IPS DF 6.9 (cell line): ENCODE measurements around the gene TMEM187.
A peak's percentile ranks its signal among the peaks of the same experiment; 100 is the strongest.

ENCODE experiments used
- DNase-seq: peaks from one replicate; pipeline ENCODE4 v3.0.0-alpha.2; 2013; ENCODE audit warnings: low read depth, low spot score
- H3K27ac ChIP-seq: one replicate; pipeline ENCODE4 v1.5.1; 2013; ENCODE audit warnings: low read length, control low read depth
- H3K27me3 ChIP-seq: 2 replicates; pipeline ENCODE4 v1.6.1; 2013; ENCODE audit warnings: mild to moderate bottlenecking, low read length; ENCODE audit not compliant: control insufficient read depth, insufficient read depth
- H3K36me3 ChIP-seq: 2 replicates; pipeline ENCODE4 v1.6.1; 2013; ENCODE audit warnings: low read length; ENCODE audit not compliant: control insufficient read depth, insufficient read depth
- H3K4me1 ChIP-seq: 2 replicates; pipeline ENCODE4 v1.6.1; 2013; ENCODE audit warnings: low read length; ENCODE audit not compliant: control insufficient read depth, insufficient read depth
- H3K4me3 ChIP-seq: 2 replicates; pipeline ENCODE4 v1.5.1; 2013; ENCODE audit warnings: mild to moderate bottlenecking, low read length
- H3K9me3 ChIP-seq: 2 replicates; pipeline ENCODE4 v1.6.1; 2013; ENCODE audit warnings: low read length, inconsistent platforms; ENCODE audit not compliant: control insufficient read depth, insufficient read depth
- whole genome bisulfite sequencing: extraction: QIAGEN DNeasy Blood & Tissue Kit; methylation state at CpG from one replicate; pipeline ENCODE4 v1.1.7; 2013; ENCODE audit warnings: mixed read lengths, missing lambda C conversion rate; ENCODE audit not compliant: insufficient read length, insufficient coverage; 5-methylcytosine and 5-hydroxymethylcytosine counted together

TMEM187 gene

DNA sequence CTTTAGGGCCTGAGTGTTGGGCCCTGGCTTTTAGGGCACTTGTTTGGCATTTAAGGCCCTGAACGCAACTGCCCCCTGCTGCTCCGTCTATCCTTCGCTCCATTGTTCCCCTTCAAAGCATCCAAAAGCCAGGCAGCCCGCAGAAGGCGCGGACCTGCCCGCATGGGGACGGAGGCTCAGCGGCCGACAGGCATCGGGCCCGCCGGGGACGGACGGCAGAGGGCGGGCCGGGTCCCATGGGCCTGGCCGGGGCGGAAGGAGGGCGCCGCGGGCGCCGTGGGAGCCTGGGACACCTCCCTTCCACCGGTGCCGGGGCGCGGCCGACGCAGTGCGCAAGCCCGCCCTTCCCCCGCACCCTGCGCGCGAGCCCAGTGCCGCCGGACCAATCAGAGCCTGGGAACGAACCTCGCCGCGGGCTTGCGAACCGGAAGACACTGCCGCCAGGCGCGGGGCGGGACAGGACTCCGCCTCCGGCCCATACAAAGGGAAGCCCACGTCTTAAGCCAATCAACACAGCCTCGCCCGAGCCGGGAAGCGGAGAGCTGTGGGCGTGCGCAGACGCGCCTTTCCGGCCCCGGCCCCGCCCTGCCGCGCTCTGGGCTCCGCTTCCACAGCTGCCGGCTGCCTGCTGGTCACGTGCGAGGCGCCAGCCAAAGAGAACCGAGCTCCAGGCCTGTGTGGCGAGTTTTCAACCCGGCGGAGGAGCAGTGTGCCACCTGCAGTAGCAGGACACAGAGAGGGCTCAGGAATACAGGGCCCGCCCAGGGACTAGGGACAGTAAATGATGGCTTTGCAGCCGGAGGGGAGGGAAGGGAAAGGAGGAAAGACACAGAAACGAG, 44.4 kb upstream of the TMEM187 start:
- peak overlapping the region; percentile 68; the same call in 1 of the 2 replicates for H3K4me3 ChIP-seq
- 0 out of 2 replicates have a peak, but pooled peaks cover 1% of the 10 kb centered on the region for H3K4me1 ChIP-seq
- WGBS: no CpG with 5 or more reads among the region's 76 CpGs
- peak; percentile 79 for DNase-seq
- peaks cover 14% of the 10 kb centered on the region for H3K36me3 ChIP-seq
- no peaks in the 10 kb centered on the region for H3K9me3 ChIP-seq
- H3K27ac ChIP-seq: no peak overlapping the region
- no peaks in the 10 kb centered on the region for H3K27me3 ChIP-seq

DNA sequence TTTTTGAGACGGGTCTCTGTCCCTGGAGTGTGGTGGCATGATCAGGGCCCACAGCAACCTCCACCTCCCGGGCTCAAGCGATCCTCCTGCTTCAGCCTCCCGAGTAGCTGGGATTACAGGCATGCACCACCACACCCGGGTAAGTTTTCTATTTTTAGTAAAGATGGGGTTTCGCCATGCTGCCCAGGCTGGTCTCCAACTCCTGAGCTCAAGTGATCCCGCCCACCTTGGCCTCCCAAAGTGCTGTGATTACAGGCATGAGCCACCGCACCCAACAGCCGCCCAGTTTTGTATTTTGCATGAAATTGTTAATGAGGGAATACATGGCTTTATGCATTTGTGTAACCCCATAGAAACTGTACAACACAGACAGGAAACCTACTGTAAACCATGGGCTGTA, 43.7 kb upstream of the TMEM187 start:
- 0 out of 2 replicates have a peak, but pooled peaks cover 1% of the 10 kb centered on the region for H3K4me1 ChIP-seq

DNA sequence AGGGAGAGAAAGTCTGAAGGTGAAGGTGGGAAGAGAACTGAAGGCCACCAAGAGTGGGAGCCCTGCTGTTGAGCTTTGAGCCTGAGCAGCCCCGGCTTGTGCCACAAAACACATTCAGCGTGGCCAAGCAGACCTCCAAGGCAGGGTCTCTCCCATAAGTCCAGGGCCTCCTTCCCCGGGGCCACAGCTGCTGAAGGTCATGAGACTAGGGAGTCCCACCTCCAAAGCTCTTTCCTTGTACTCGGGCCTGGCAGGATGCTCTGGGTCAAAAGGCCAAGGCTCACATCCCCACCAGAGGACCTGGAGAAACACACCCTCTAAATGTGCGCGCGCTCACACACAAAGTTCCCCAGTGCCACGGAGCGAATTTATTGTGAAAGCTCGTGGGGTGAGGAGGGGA, 43.0 kb upstream of the TMEM187 start:
- Histone ChIP-seq H3K36me3 (peaks cover 14% of the 10 kb centered on the region), H3K27ac (no peak overlapping the region), H3K9me3 (no peaks in the 10 kb centered on the region), H3K4me3 (no peak overlapping the region), H3K4me1 (0 out of 2 replicates have a peak, but pooled peaks cover 1% of the 10 kb centered on the region), H3K27me3 (no peaks in the 10 kb centered on the region)
- no peak for DNase-seq
- no CpG with 5 or more reads among the region's 10 CpGs for WGBS

More for the DNA sequence above, 43.7 kb upstream of the TMEM187 start:
- WGBS: no CpG with 5 or more reads among the region's 9 CpGs
- H3K27me3 ChIP-seq: no peaks in the 10 kb centered on the region
- H3K36me3 ChIP-seq: peaks cover 14% of the 10 kb centered on the region
- no peak for DNase-seq
- H3K4me3 ChIP-seq: no peak overlapping the region
- no peaks in the 10 kb centered on the region for H3K9me3 ChIP-seq
- no peak overlapping the region for H3K27ac ChIP-seq

DNA sequence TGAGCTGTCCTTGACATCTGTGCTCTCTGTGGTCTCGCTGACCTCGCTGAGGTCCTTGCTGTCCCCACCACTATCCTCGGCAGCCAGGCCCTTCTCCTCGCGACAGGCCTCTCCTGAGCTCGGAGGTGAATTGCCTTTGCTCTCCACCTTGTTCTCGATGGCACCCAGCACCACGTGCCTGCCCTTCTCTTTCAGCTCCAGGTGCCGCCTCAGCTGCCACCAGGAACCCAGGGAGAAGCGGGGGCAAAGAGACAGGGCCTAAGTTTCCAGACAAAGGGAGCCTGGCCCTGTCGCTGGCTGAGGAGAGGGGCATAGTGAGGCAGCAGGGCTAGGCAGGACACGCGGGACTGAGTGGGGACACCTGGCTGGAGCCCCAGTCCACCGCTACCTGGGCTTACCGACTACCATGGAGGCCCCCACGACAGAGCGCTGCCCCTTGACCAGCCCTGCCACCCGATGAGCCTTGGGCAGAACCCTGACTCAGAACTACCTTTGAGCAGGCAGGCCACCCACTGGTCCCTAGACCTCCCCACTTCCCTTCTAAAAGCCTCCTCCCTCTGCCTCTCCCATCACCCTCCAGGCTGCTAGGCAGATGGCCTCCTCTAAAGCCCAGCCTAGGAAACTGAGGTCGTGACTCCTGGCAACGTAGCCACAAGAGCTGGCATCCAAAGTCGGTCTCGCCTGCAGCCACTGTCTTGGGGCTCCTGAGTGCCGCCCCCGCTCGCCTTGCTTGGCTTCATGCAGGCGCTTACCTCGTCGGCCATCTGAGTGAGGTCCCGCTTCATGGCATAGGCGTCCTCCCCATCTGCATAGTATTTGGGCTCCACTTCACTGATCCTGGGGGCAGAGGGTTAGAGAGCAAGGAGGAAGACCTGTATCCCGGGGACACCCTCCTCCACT, 42.3 kb upstream of the TMEM187 start:
- no peak for DNase-seq
- Histone ChIP-seq H3K9me3 (no peaks in the 10 kb centered on the region), H3K36me3 (peaks cover 14% of the 10 kb centered on the region), H3K4me3 (no peak overlapping the region), H3K27ac (no peak overlapping the region), H3K27me3 (no peaks in the 10 kb centered on the region), H3K4me1 (0 out of 2 replicates have a peak, but pooled peaks cover 1% of the 10 kb centered on the region)
- no CpG with 5 or more reads among the region's 31 CpGs for WGBS

DNA sequence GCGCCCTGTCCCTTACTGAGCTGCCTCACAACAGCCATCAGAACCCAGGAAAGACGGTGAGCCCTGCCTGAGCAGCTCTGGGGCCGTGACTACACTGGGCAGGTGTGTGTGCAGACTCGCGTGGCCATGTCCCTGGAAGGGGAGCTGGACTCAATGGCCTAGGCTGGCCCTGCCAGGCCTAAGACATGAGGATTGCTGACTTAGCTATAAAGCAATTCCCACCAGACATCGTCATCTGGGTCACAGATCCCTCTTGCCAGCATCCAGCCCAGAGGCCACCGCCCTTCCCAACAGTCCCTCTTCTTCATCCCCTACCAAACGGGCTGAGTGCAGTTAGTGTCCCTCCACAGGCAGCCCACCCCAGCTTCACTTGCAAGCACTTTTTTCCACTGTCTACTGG, 41.4 kb upstream of the TMEM187 start:
- Histone ChIP-seq H3K4me3 (no peak overlapping the region), H3K36me3 (peaks cover 14% of the 10 kb centered on the region), H3K9me3 (no peaks in the 10 kb centered on the region), H3K27me3 (no peaks in the 10 kb centered on the region), H3K27ac (no peak overlapping the region), H3K4me1 (0 out of 2 replicates have a peak, but pooled peaks cover 1% of the 10 kb centered on the region)
- no CpG with 5 or more reads among the region's 8 CpGs for WGBS
- DNase-seq: no peak

DNA sequence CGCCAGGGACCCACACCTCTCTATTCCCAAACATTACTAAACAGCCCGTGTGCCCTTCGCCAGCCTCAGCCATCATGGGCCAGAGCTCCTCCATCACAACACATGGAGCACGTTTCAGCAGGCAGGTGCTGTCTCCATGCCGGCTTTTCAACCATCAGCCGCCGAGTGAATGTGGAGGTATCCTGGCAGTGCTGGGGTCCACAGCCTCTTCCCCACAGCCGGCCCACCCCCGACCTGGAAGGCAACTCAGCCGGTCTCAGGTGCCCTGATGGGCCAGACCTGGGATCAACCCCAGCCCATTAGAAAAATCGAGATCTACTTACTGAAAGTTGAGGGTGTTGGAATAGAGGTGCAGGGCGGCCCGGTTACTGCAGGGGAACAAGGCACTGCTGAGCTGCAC, 40.8 kb upstream of the TMEM187 start:
- no CpG with 5 or more reads among the region's 13 CpGs for WGBS
- H3K27ac ChIP-seq: no peak overlapping the region
- H3K9me3 ChIP-seq: no peaks in the 10 kb centered on the region
- no peaks in the 10 kb centered on the region for H3K4me1 ChIP-seq
- H3K36me3 ChIP-seq: peaks cover 14% of the 10 kb centered on the region
- no peaks in the 10 kb centered on the region for H3K27me3 ChIP-seq
- H3K4me3 ChIP-seq: no peak overlapping the region
- DNase-seq: no peak

DNA sequence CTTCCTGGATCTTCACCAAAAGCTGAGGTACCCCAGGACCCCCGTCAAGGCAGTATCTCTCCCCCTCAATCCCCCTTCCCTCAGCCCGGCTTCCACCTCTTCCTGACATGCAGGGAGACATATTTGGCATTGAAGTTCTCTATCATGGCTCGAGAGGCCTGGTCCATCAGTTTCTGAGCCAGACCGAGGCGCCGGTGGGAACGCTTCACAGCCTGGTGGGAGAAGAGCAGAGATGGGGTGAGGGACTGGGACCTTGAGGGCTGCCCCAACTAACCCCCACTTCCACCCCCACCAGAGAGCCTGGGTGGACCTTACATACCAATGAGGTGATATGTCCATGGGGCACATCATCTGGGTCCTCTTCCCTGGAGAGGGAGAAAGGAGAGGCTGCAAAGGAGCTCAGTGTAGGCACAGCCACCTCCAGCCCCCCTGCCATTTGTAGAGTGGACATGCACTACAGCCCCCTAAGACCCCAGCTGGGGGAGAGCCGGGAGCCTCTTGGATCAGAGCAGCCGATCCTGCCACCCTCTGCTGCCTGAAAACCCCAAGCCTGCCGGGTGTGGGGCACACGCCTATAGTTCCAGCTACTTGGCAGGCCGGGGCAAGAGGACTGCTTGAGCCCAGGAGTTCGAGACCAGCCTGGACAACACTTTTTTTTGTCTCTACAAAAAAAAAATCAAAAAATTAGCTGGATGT, 40.2 kb upstream of the TMEM187 start:
- DNase-seq: no peak
- no peak overlapping the region for H3K4me3 ChIP-seq
- no peak overlapping the region for H3K27ac ChIP-seq
- WGBS: no CpG with 5 or more reads among the region's 13 CpGs
- H3K4me1 ChIP-seq: no peaks in the 10 kb centered on the region
- H3K27me3 ChIP-seq: no peaks in the 10 kb centered on the region
- H3K36me3 ChIP-seq: peaks cover 14% of the 10 kb centered on the region
- no peaks in the 10 kb centered on the region for H3K9me3 ChIP-seq

DNA sequence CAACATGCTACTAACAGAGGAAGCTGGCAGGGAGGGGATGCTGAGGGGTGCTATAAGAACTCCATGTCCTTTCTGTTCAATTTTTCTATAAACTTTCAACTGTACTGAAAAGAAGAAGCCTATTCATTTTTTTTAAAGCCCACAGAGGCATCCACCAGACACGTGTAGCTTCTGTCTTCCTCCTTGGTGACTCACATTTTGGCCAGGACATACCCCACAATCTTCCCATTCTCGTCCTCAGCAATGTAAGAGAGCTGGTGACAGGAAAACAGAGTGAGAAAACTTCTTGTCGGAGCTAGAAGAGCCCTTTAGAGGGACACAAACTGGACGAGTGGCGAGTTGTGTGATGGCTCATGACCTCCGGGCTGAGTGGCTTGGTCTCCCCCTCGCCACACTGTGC, 38.8 kb upstream of the TMEM187 start:
- Histone ChIP-seq H3K4me3 (peak overlapping the region; percentile 100; the same call in 1 of the 2 replicates), H3K27me3 (no peaks in the 10 kb centered on the region), H3K36me3 (peaks cover 14% of the 10 kb centered on the region), H3K9me3 (no peaks in the 10 kb centered on the region), H3K27ac (no peak overlapping the region), H3K4me1 (no peaks in the 10 kb centered on the region)
- no CpG with 5 or more reads among the region's 7 CpGs for WGBS
- DNase-seq: no peak

DNA sequence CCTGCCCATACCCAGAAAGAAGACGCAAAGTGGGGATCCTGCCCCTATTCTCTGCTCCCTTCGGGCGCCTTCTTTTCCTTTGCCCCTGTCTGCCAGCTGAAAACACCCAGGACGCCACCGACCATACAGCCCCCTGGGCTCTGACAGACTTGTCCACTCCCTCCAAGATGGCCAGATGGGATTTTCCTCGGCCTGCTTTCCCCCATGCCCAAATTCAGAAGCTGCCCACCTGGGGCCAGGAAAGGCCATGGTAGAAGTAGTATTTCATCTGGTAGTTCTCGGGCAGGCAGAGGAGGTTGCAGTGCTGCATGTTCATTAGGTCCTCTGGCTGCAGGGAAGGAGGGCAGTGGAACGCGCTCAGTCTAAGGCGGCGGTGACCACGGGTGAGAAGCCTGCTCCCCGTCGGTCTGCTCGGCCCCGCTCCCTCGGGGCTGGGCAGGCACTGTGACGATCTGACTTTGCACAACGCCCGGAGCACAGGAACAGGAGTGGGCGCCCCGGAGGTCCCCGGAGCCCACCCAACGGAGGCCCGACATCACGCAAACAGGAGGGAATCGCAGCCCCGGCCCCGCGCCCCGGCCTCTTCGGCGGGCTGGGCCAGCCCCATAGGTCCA, 38.3 kb upstream of the TMEM187 start:
- WGBS: no CpG with 5 or more reads among the region's 33 CpGs
- DNase-seq: no peak
- H3K27me3 ChIP-seq: no peaks in the 10 kb centered on the region
- no peaks in the 10 kb centered on the region for H3K4me1 ChIP-seq
- peaks cover 14% of the 10 kb centered on the region for H3K36me3 ChIP-seq
- H3K27ac ChIP-seq: no peak overlapping the region
- no peaks in the 10 kb centered on the region for H3K9me3 ChIP-seq
- H3K4me3 ChIP-seq: peak overlapping the region; percentile 100
